Gastrocnemius medialis (tissue), 4 donors: ENCODE results near the gene ADNP.
A peak's percentile ranks its signal among the peaks of the same experiment; 100 is the strongest.

ENCODE experiments used
- POLR2A ChIP-seq, 2 donors: fragments of 450-650 bp; IDR thresholded peaks; one replicate each; pipeline ENCODE4 v1.6.1; 2017; ENCODE audit warnings: antibody characterized with exemption in 2 of 2, mild to moderate bottlenecking in 2 of 2, moderate library complexity in 2 of 2
- TF ChIP-seq, protein P1 (sequence below), 5 experiments: fragments of 450-650 bp in 3 of 5; fragments of 200-600 bp in 2 of 5; sonication (generic) in 2 of 5; IDR thresholded peaks in 4 of 5; conservative IDR thresholded peaks in 1 of 5; 1 replicate in 4 of 5; 2 replicates in 1 of 5; pipeline ENCODE4 v1.5.1; 2016 to 2019; ENCODE audit warnings: antibody characterized with exemption in 5 of 5, mild to moderate bottlenecking in 3 of 5, moderate library complexity in 3 of 5

- TF ChIP-seq, protein P1, sequence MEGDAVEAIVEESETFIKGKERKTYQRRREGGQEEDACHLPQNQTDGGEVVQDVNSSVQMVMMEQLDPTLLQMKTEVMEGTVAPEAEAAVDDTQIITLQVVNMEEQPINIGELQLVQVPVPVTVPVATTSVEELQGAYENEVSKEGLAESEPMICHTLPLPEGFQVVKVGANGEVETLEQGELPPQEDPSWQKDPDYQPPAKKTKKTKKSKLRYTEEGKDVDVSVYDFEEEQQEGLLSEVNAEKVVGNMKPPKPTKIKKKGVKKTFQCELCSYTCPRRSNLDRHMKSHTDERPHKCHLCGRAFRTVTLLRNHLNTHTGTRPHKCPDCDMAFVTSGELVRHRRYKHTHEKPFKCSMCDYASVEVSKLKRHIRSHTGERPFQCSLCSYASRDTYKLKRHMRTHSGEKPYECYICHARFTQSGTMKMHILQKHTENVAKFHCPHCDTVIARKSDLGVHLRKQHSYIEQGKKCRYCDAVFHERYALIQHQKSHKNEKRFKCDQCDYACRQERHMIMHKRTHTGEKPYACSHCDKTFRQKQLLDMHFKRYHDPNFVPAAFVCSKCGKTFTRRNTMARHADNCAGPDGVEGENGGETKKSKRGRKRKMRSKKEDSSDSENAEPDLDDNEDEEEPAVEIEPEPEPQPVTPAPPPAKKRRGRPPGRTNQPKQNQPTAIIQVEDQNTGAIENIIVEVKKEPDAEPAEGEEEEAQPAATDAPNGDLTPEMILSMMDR (IDR thresholded peaks at IDR 0.05 in 4 of 5, conservative IDR thresholded peaks at IDR 0.05 in 1 of 5): peak; percentile 61 to 80 (median 73)
- peak; percentile 50 to 68 for TF ChIP-seq POLR2A (IDR thresholded peaks at IDR 0.05)
Observed at GRCh38 chr20:50931306-50932015, at the start of gene ADNP.
